ENCODE measurements around the gene EFCAB3. TPM values are rescaled to one million over a fixed set of nuclear protein-coding genes. Genes with fewer than 3 reads are reported as not detected.

The EFCAB3 gene
- not detected in 2 replicates for total RNA-seq

GRCh38 chr17:62380253-62380652, at the start of gene EFCAB3:
Gene EFCAB3 (plus strand): TSS chr17:62380553. CDS start chr17:62382980, 2,427 bp downstream.

GRCh38 chr17:62423647-62424461, 43.5 kb downstream of the EFCAB3 start, which contains the start of gene METTL2A:
Gene METTL2A (plus strand): TSS chr17:62423897. CDS start chr17:62423903, 6 bp downstream.

Small RNA genes within 50 kb of the gene (small RNA-seq; reads per million reads assigned to genes)
- gene RNU7-52P, result not detected

Other genes starting within 250 kb of the EFCAB3 start
- 19.8 and 24.6 TPM in 2 replicates for gene METTL2A, start 43.3 kb downstream of the EFCAB3 start, total RNA-seq
- gene TLK2, start 98.3 kb downstream of the EFCAB3 start, total RNA-seq, result 27.2 and 37.5 TPM in 2 replicates
- 129 and 164 TPM in 2 replicates for gene MRC2, start 247.1 kb downstream of the EFCAB3 start, total RNA-seq